GM21528 (cell line): ENCODE data around the gene SLC13A3.

ENCODE experiments used
- ATAC-seq: cut with Tn5 transposase; IDR thresholded peaks from one replicate; pipeline ENCODE4 v1.9.1; 2021; ENCODE audit warnings: mild to moderate bottlenecking, moderate library complexity; ENCODE audit not compliant: unreplicated experiment, low FRiP score

Gene SLC13A3

GRCh38 chr20:46607849-46608497 lies 43.3 kb downstream of the SLC13A3 start:
- ATAC-seq: no peak

GRCh38 chr20:46607191-46607848 lies 43.9 kb downstream of the SLC13A3 start:
- ATAC-seq: no peak

GRCh38 chr20:46606817-46607190 lies 44.5 kb downstream of the SLC13A3 start:
- ATAC-seq: no peak

GRCh38 chr20:46605978-46606816 lies 45.1 kb downstream of the SLC13A3 start:
- no peak for ATAC-seq

- no peak for ATAC-seq
Observed at GRCh38 chr20:46605181-46605580, 46.1 kb downstream of the SLC13A3 start.

GRCh38 chr20:46604551-46605133 lies 46.6 kb downstream of the SLC13A3 start:
- no peak for ATAC-seq

- no peak for ATAC-seq
Observed at GRCh38 chr20:46602429-46602828, 48.8 kb downstream of the SLC13A3 start.

- ATAC-seq: no peak
Observed at GRCh38 chr20:46601603-46602122, 49.6 kb downstream of the SLC13A3 start.

GRCh38 chr20:46600286-46600752 lies 50.9 kb downstream of the SLC13A3 start:
- ATAC-seq: no peak

- ATAC-seq: no peak
Observed at GRCh38 chr20:46599227-46599987, 51.9 kb downstream of the SLC13A3 start.

- ATAC-seq: no peak
Observed at GRCh38 chr20:46595933-46596332, 55.3 kb downstream of the SLC13A3 start.

GRCh38 chr20:46594725-46595124 lies 56.5 kb downstream of the SLC13A3 start:
- ATAC-seq: no peak

GRCh38 chr20:46592580-46593362 lies 58.5 kb downstream of the SLC13A3 start:
- no peak for ATAC-seq

- no peak for ATAC-seq
Observed at GRCh38 chr20:46590443-46590842, 60.8 kb downstream of the SLC13A3 start.

- no peak for ATAC-seq
Observed at GRCh38 chr20:46588532-46589511, 62.4 kb downstream of the SLC13A3 start.

GRCh38 chr20:46587986-46588385 lies 63.3 kb downstream of the SLC13A3 start:
- ATAC-seq: no peak

GRCh38 chr20:46586724-46587123 lies 64.5 kb downstream of the SLC13A3 start:
- ATAC-seq: no peak

- ATAC-seq: no peak
Observed at GRCh38 chr20:46584508-46584907, 66.8 kb downstream of the SLC13A3 start.
